HL-60 (cell line): ENCODE data around the gene SLC8A2.

Experiments used
- GABPA ChIP-seq: IDR thresholded peaks from 2 replicates; pipeline ENCODE4 v1.6.1; 2012; ENCODE audit warnings: low read depth
- POLR2AphosphoS5 ChIP-seq: IDR thresholded peaks from 2 replicates; pipeline ENCODE4 v1.6.1; 2012; ENCODE audit warnings: low read depth
- TF ChIP-seq, protein P1 (sequence below): IDR thresholded peaks from one replicate; pipeline ENCODE4 v1.5.1; 2011; ENCODE audit warnings: low read length, control low read depth, inconsistent platforms; ENCODE audit not compliant: insufficient read depth
- TF ChIP-seq, protein P2 (sequence below): IDR thresholded peaks from 2 replicates; pipeline ENCODE4 v1.6.1; 2012; ENCODE audit warnings: low read depth; ENCODE audit not compliant: insufficient replicate concordance

DNA sequence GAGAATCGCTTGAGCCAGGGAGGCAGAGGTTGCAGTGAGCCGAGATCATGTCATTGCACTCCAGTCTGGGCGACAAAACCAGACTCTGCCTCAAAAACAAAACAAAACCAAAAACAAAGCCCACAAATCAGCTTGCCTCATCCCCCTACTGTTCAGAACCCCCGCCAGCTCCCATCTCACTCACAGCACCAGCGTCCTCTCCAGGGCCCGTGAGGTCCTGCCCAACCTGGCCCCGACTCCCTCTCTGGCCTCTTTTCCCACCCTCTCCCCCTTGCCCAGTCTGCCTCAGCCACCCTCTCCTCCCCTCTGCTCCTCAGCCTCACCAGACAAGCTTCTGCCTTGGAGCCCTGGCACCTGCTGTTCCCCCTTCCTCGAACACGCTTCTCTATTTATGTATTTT lies 3.8 kb downstream of the SLC8A2 start:
- TF ChIP-seq, protein P1, sequence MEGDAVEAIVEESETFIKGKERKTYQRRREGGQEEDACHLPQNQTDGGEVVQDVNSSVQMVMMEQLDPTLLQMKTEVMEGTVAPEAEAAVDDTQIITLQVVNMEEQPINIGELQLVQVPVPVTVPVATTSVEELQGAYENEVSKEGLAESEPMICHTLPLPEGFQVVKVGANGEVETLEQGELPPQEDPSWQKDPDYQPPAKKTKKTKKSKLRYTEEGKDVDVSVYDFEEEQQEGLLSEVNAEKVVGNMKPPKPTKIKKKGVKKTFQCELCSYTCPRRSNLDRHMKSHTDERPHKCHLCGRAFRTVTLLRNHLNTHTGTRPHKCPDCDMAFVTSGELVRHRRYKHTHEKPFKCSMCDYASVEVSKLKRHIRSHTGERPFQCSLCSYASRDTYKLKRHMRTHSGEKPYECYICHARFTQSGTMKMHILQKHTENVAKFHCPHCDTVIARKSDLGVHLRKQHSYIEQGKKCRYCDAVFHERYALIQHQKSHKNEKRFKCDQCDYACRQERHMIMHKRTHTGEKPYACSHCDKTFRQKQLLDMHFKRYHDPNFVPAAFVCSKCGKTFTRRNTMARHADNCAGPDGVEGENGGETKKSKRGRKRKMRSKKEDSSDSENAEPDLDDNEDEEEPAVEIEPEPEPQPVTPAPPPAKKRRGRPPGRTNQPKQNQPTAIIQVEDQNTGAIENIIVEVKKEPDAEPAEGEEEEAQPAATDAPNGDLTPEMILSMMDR: no peak
- no peak for TF ChIP-seq POLR2AphosphoS5
- no peak for TF ChIP-seq GABPA
- TF ChIP-seq, protein P2, sequence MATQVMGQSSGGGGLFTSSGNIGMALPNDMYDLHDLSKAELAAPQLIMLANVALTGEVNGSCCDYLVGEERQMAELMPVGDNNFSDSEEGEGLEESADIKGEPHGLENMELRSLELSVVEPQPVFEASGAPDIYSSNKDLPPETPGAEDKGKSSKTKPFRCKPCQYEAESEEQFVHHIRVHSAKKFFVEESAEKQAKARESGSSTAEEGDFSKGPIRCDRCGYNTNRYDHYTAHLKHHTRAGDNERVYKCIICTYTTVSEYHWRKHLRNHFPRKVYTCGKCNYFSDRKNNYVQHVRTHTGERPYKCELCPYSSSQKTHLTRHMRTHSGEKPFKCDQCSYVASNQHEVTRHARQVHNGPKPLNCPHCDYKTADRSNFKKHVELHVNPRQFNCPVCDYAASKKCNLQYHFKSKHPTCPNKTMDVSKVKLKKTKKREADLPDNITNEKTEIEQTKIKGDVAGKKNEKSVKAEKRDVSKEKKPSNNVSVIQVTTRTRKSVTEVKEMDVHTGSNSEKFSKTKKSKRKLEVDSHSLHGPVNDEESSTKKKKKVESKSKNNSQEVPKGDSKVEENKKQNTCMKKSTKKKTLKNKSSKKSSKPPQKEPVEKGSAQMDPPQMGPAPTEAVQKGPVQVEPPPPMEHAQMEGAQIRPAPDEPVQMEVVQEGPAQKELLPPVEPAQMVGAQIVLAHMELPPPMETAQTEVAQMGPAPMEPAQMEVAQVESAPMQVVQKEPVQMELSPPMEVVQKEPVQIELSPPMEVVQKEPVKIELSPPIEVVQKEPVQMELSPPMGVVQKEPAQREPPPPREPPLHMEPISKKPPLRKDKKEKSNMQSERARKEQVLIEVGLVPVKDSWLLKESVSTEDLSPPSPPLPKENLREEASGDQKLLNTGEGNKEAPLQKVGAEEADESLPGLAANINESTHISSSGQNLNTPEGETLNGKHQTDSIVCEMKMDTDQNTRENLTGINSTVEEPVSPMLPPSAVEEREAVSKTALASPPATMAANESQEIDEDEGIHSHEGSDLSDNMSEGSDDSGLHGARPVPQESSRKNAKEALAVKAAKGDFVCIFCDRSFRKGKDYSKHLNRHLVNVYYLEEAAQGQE: no peak
